GM12878 (cell line): ENCODE data around the gene EBF3. TPM values are rescaled to one million over a fixed set of nuclear protein-coding genes. Genes with fewer than 3 reads are reported as not detected.

ENCODE experiments used
- ATAC-seq: fragments of 200-7000 bp; cut with Tn5 transposase; 3 replicates; pipeline ENCODE4 v1.9.1; 2020; ENCODE audit warnings: mild to moderate bottlenecking, moderate library complexity
- BruUV-seq: library from RNA; stranded (reverse); fragments of 400-500 nt; replicated peaks from 2 replicates; lab custom pipeline; 2021; lab: Mats Ljungman, UMichigan
- CTCF ChIA-PET: fragments of 300-600 bp; sonication (Branson Sonifier 250); formaldehyde crosslinking; extraction: SDS; loops from one replicate; lab custom pipeline; 2021; ENCODE audit warnings: inconsistent platforms; lab: Yijun Ruan, JAX
- POLR2A ChIA-PET: fragments of 350-600 bp; formaldehyde crosslinking; extraction: SDS; loops from one replicate; lab custom pipeline; 2021; ENCODE audit warnings: inconsistent platforms; lab: Charles Lee
- RAD21 ChIA-PET: fragments of 300-600 bp; sonication (Branson Sonifier 250); formaldehyde crosslinking; loops from one replicate; lab custom pipeline; 2023; ENCODE audit warnings: antibody characterized with exemption; ENCODE audit not compliant: unreplicated experiment; lab: Charles Lee
- SMC1A ChIA-PET: fragments of 300-600 bp; sonication (Branson Sonifier 250); formaldehyde crosslinking; loops from one replicate; lab custom pipeline; 2023; ENCODE audit not compliant: unreplicated experiment, uncharacterized antibody; lab: Charles Lee
- DNase-seq: peaks from one replicate; pipeline ENCODE4 v3.0.0-alpha.2; 2011; ENCODE audit warnings: low read depth, low spot score
- FAIRE-seq: peaks from 3 replicates; lab custom pipeline; 2011; peaks lifted over from hg19 to GRCh38; lab: Jason Lieb, UNC
- H2AFZ ChIP-seq: 2 replicates; pipeline ENCODE4 v1.6.0; 2011; ENCODE audit warnings: low read depth, low read length, control low read depth; ENCODE audit not compliant: control insufficient read depth
- H3K27ac ChIP-seq: 2 replicates; pipeline ENCODE4 v1.5.1; 2011; ENCODE audit warnings: control low read depth; ENCODE audit not compliant: control insufficient read depth, insufficient read depth
- H3K27me3 ChIP-seq, 2 experiments: replicated peaks in 1 of 2; 2 replicates each; pipeline versions ENCODE4 v1.6.0 to v1.6.1; 2011; ENCODE audit warnings: low read length in 1 of 2; ENCODE audit not compliant: control insufficient read depth in 2 of 2, insufficient read depth in 2 of 2
- H3K36me3 ChIP-seq, 2 experiments: 2 replicates each; pipeline ENCODE4 v1.5.1; 2011; ENCODE audit warnings: low read length in 1 of 2; ENCODE audit not compliant: control insufficient read depth in 2 of 2, insufficient read depth in 2 of 2
- H3K4me1 ChIP-seq: 2 replicates; pipeline ENCODE4 v1.6.1; 2011; ENCODE audit warnings: mild to moderate bottlenecking, low read length, moderate library complexity, mixed read lengths; ENCODE audit not compliant: control insufficient read depth, insufficient read depth
- H3K4me2 ChIP-seq: 2 replicates; pipeline ENCODE4 v1.6.0; 2011; ENCODE audit warnings: control low read depth; ENCODE audit not compliant: control insufficient read depth, insufficient read depth
- H3K4me3 ChIP-seq: fragments of 200-600 bp; sonication (generic); 2 replicates; pipeline ENCODE4 v1.5.1; 2016
- H3K79me2 ChIP-seq: 2 replicates; pipeline ENCODE4 v1.6.0; 2011; ENCODE audit warnings: low read length; ENCODE audit not compliant: control insufficient read depth, insufficient read depth
- H3K9ac ChIP-seq: 2 replicates; pipeline ENCODE4 v1.8.0; 2011; ENCODE audit warnings: low read length, control low read depth, mixed read lengths; ENCODE audit not compliant: control insufficient read depth, insufficient read depth
- H3K9me3 ChIP-seq: replicated peaks from 3 replicates; pipeline ENCODE4 v1.5.1; 2011; ENCODE audit warnings: mild to moderate bottlenecking, low read length; ENCODE audit not compliant: control insufficient read depth, insufficient read depth
- H4K20me1 ChIP-seq: 2 replicates; pipeline ENCODE4 v1.6.0; 2011; ENCODE audit not compliant: control insufficient read depth, insufficient read depth
- BMI1 ChIP-seq: fragments of 450-650 bp; IDR thresholded peaks from 2 replicates; pipeline ENCODE4 v1.6.1; 2016; ENCODE audit warnings: mild to moderate bottlenecking, moderate library complexity, borderline replicate concordance
- CBX5 ChIP-seq: sonication (generic); IDR thresholded peaks from 2 replicates; pipeline ENCODE4 v1.6.1; 2016; ENCODE audit warnings: low read depth, moderate library complexity, mild to moderate bottlenecking, inconsistent platforms
- CTCF ChIP-seq, 3 experiments: IDR thresholded peaks in 2 of 3; conservative IDR thresholded peaks in 1 of 3; 2 replicates each; pipeline ENCODE4 v1.5.1; 2011; ENCODE audit warnings: low read depth in 3 of 3, low read length in 3 of 3, mild to moderate bottlenecking in 3 of 3, control low read depth in 2 of 3, moderate library complexity in 2 of 3, inconsistent platforms in 1 of 3, mixed read lengths in 1 of 3; ENCODE audit not compliant: control insufficient read depth in 2 of 3, insufficient read depth in 1 of 3; ENCODE audit errors: extremely low read depth in 1 of 3
- GABPA ChIP-seq: IDR thresholded peaks from 2 replicates; pipeline ENCODE4 v1.6.1; 2014; ENCODE audit warnings: antibody characterized with exemption, low read depth, mild to moderate bottlenecking, inconsistent platforms
- HCFC1 ChIP-seq: fragments of 150-350 bp; IDR thresholded peaks from 2 replicates; pipeline ENCODE4 v1.6.1; 2014; ENCODE audit warnings: low read length
- KAT2A ChIP-seq: conservative IDR thresholded peaks from 2 replicates; pipeline ENCODE4 v1.6.1; 2011; ENCODE audit warnings: low read depth, low read length; ENCODE audit not compliant: control insufficient read depth
- MEF2A ChIP-seq: IDR thresholded peaks from 2 replicates; pipeline ENCODE4 v1.6.1; 2011; ENCODE audit warnings: low read depth, mild to moderate bottlenecking, low read length, moderate library complexity; ENCODE audit not compliant: insufficient read depth
- NFXL1 ChIP-seq: fragments of 450-650 bp; IDR thresholded peaks from 2 replicates; pipeline ENCODE4 v1.6.1; 2017; ENCODE audit warnings: antibody characterized with exemption, mild to moderate bottlenecking, borderline replicate concordance
- NFYA ChIP-seq: IDR thresholded peaks from 2 replicates; pipeline ENCODE4 v1.6.1; 2011; ENCODE audit warnings: low read depth, mild to moderate bottlenecking, low read length, improper control_type of control experiment, borderline replicate concordance
- POLR2AphosphoS2 ChIP-seq: IDR thresholded peaks from 2 replicates; pipeline ENCODE4 v1.6.1; 2011; ENCODE audit warnings: low read depth, mild to moderate bottlenecking, low read length, improper control_type of control experiment, moderate library complexity
- POLR2AphosphoS5 ChIP-seq: IDR thresholded peaks from 2 replicates; pipeline ENCODE4 v1.6.1; 2011; ENCODE audit warnings: mild to moderate bottlenecking, low read length, inconsistent platforms
- SMAD5 ChIP-seq: IDR thresholded peaks from 2 replicates; pipeline ENCODE4 v1.6.1; 2016; ENCODE audit warnings: antibody characterized with exemption, low read depth
- SP1 ChIP-seq: IDR thresholded peaks from one replicate; pipeline ENCODE4 v1.6.1; 2011; ENCODE audit warnings: low read depth, low read length
- SPI1 ChIP-seq: IDR thresholded peaks from 2 replicates; pipeline ENCODE4 v1.6.1; 2011; ENCODE audit warnings: low read depth, mild to moderate bottlenecking, low read length, moderate library complexity, borderline replicate concordance; ENCODE audit not compliant: insufficient read depth
- TBL1XR1 ChIP-seq: IDR thresholded peaks from 2 replicates; pipeline ENCODE4 v1.6.1; 2012; ENCODE audit warnings: low read depth, low read length, improper control_type of control experiment
- USF2 ChIP-seq: IDR thresholded peaks from 2 replicates; pipeline ENCODE4 v1.6.1; 2011; ENCODE audit warnings: low read depth, low read length, improper control_type of control experiment, borderline replicate concordance
- ZNF24 ChIP-seq: fragments of 450-650 bp; IDR thresholded peaks from 2 replicates; pipeline ENCODE4 v1.6.1; 2017; ENCODE audit warnings: antibody characterized with exemption, mild to moderate bottlenecking
- WGBS: methylation state at CpG from one replicate; pipeline ENCODE4 v1.1.6; 2016; ENCODE audit warnings: low lambda C conversion rate; ENCODE audit not compliant: insufficient replicate concordance, insufficient coverage; ENCODE audit errors: missing lambda C conversion rate; 5-methylcytosine and 5-hydroxymethylcytosine counted together
- in situ Hi-C: fragments of 300-500 bp; cut with MboI; formaldehyde crosslinking; loops from 9 replicates; pipeline ENCODE4 v1.14.3; 2018; ENCODE audit warnings: mixed read lengths
- intact Hi-C: fragments of 100-400 bp; cut with micrococcal nuclease; formaldehyde crosslinking; loops from one replicate; pipeline ENCODE4 v1.14.2; 2022; ENCODE audit not compliant: unreplicated experiment
- polyA plus RNA-seq, 11 experiments: library from polyadenylated mRNA; depleted of rRNA in 4 of 11; unstranded in 6 of 11; stranded (reverse) in 5 of 11; fragments of >200 nt; fragmentation: Nextera tagmentation in 4 of 11; fragmentation: Illumina TruSeq in 1 of 11; extraction: Ambion mirVana in 4 of 11; extraction: Trizol in 1 of 11; gene quantifications; 1 replicate in 1 of 11; 2 replicates in 10 of 11; pipeline versions ENCODE4 v1.2.1 to v1.2.3, GENCODE V29; 2011 to 2016; ENCODE audit warnings: inconsistent platforms in 2 of 11, missing spikeins in 2 of 11, low read depth in 1 of 11
- total RNA-seq, 4 experiments: library from RNA; depleted of rRNA in 3 of 4; stranded (reverse); fragments of >200 nt in 3 of 4; fragmentation: Illumina TruSeq in 1 of 4; extraction: Trizol in 1 of 4; gene quantifications; 2 replicates each; pipeline versions ENCODE4 v1.2.1 to v1.2.3, GENCODE V29; 2013 to 2021
- TF ChIP-seq, protein P1 (sequence below): fragments of 450-650 bp; IDR thresholded peaks from 2 replicates; pipeline ENCODE4 v1.6.1; 2016; ENCODE audit warnings: mild to moderate bottlenecking, moderate library complexity, borderline replicate concordance

Gene EBF3
- total and polyA plus RNA-seq, 10 of the 15 experiments (the other 5 are each of a cell fraction or from before 2014, with no cell fraction given), result not detected

DNA sequence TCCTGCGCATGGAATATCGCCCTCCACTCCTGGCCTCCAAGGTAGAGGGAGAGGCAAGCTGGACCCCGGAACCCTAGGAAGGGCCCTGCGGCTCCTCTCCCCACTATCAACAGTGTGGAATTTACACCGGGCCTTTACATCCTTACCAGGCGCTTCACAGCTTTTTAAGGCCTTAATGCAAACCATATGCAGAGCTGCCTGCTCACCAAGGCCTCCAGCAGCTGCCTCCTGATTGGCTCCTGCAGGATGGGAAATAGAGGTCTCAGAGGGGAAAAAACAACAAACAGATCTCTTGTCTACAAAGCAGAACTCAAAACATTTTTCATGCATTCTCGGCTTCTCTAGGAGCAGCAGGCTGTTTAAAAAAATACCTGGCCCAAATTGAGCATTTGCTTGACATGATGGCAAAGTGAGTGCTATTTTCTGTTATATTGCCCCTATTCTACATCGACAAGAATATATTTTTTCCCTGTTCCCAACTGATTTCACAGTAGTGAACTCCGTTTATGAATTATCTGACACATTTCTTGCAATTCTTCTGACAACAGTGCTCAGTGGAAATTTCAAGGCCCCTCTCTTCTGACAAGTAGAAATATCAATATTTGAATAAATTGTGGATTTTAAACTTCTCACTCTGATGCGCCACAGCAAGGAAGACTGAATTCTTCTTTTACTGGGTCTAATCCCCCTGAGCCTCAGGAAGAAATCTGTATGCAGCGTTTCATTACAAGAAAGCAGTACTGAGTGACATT lies 51.7 kb downstream of the EBF3 start:
- Histone ChIP-seq H3K4me1 (no peaks in the 10 kb centered on the region), H3K27ac (no peak overlapping the region), H3K36me3 (no peaks in the 10 kb centered on the region), H3K9ac (no peak overlapping the region), H3K4me2 (no peak overlapping the region), H3K4me3 (no peak overlapping the region), H3K27me3 (no peaks in the 10 kb centered on the region), H3K9me3 (no peaks in the 10 kb centered on the region), H4K20me1 (no peaks in the 10 kb centered on the region), H2AFZ (no peak overlapping the region), H3K79me2 (no peaks in the 10 kb centered on the region)
- no peak for FAIRE-seq
- WGBS, result 58% methylated on average over 11 of the region's 11 CpGs
- in situ Hi-C loops (no loop called here), intact Hi-C loops (no loop called here)
- DNase-seq, result no peak
- no peak for ATAC-seq
- ChIA-PET RAD21 (no interaction called here), CTCF (no interaction called here), POLR2A (no interaction called here), SMC1A (no interaction called here)
- BruUV-seq, result no TSS peak
- TF ChIP-seq MEF2A, result no peak
- no peak for TF ChIP-seq CBX5
- TF ChIP-seq USF2, result no peak
- no peak for TF ChIP-seq KAT2A
- TF ChIP-seq CTCF (IDR thresholded peaks at IDR 0.05 in 2 of 3, conservative IDR thresholded peaks at IDR 0.05 in 1 of 3; ENCODE audit: control insufficient read depth in 2 of 3, extremely low read depth in 1 of 3, insufficient read depth in 1 of 3, low read depth in 3 of 3, low read length in 3 of 3), result no peak
- no peak for TF ChIP-seq NFXL1
- no peak for TF ChIP-seq NFYA
- TF ChIP-seq HCFC1, result no peak
- TF ChIP-seq BMI1, result no peak
- TF ChIP-seq ZNF24, result no peak
- TF ChIP-seq SP1, result no peak
- TF ChIP-seq GABPA, result no peak
- no peak for TF ChIP-seq SPI1
- TF ChIP-seq, protein P1, sequence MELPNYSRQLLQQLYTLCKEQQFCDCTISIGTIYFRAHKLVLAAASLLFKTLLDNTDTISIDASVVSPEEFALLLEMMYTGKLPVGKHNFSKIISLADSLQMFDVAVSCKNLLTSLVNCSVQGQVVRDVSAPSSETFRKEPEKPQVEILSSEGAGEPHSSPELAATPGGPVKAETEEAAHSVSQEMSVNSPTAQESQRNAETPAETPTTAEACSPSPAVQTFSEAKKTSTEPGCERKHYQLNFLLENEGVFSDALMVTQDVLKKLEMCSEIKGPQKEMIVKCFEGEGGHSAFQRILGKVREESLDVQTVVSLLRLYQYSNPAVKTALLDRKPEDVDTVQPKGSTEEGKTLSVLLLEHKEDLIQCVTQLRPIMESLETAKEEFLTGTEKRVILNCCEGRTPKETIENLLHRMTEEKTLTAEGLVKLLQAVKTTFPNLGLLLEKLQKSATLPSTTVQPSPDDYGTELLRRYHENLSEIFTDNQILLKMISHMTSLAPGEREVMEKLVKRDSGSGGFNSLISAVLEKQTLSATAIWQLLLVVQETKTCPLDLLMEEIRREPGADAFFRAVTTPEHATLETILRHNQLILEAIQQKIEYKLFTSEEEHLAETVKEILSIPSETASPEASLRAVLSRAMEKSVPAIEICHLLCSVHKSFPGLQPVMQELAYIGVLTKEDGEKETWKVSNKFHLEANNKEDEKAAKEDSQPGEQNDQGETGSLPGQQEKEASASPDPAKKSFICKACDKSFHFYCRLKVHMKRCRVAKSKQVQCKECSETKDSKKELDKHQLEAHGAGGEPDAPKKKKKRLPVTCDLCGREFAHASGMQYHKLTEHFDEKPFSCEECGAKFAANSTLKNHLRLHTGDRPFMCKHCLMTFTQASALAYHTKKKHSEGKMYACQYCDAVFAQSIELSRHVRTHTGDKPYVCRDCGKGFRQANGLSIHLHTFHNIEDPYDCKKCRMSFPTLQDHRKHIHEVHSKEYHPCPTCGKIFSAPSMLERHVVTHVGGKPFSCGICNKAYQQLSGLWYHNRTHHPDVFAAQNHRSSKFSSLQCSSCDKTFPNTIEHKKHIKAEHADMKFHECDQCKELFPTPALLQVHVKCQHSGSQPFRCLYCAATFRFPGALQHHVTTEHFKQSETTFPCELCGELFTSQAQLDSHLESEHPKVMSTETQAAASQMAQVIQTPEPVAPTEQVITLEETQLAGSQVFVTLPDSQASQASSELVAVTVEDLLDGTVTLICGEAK, result no peak
- no peak for TF ChIP-seq TBL1XR1
- no peak for TF ChIP-seq POLR2AphosphoS2
- no peak for TF ChIP-seq POLR2AphosphoS5
- TF ChIP-seq SMAD5, result no peak
